Uterus (tissue), 2 donors: ENCODE measurements around the gene ZSCAN30.

ENCODE experiments used
- CTCF ChIP-seq, 4 experiments: fragments of 200-600 bp in 2 of 4; fragments of 450-650 bp in 2 of 4; sonication (generic) in 2 of 4; IDR thresholded peaks; one replicate each; pipeline ENCODE4 v1.5.1; 2016 to 2019; ENCODE audit warnings: antibody characterized with exemption in 4 of 4, mild to moderate bottlenecking in 2 of 4, moderate library complexity in 1 of 4
- POLR2A ChIP-seq, 2 donors: fragments of 450-650 bp; IDR thresholded peaks; one replicate each; pipeline ENCODE4 v1.6.1; 2016; ENCODE audit warnings: antibody characterized with exemption in 2 of 2, mild to moderate bottlenecking in 1 of 2, moderate library complexity in 1 of 2

- TF ChIP-seq CTCF (IDR thresholded peaks at IDR 0.05) (no peak), POLR2A (IDR thresholded peaks at IDR 0.05) (no peak)
Measured at GRCh38 chr18:35306588-35307250, 16.7 kb upstream of the ZSCAN30 start.
